ENCODE results near the gene EIF3CL.
A peak's percentile ranks its signal among the peaks of the same experiment; 100 is the strongest.
"Not testable (repeated sequence)": the region's sequence is repeated elsewhere in the genome, so short reads cannot be mapped to it uniquely, and the experiment has no call there.

Gene EIF3CL

GRCh38 chr16:28367926-28368325 is 35.7 kb downstream of the EIF3CL start:
- H3K4me3 ChIP-seq (ENCODE audit: low read depth, low read length); DNase-seq (ENCODE audit: low read depth): not testable (repeated sequence)

- H3K4me3 ChIP-seq (ENCODE audit: low read depth, low read length); DNase-seq (ENCODE audit: low read depth): not testable (repeated sequence)
- TF ChIP-seq CTCF (IDR thresholded peaks at IDR 0.05; ENCODE audit: control insufficient read depth, extremely low read depth, insufficient read depth): 0 out of 2 replicates have a peak, but pooled peaks have one; percentile 20
Measured at GRCh38 chr16:28364268-28365173, 39.1 kb downstream of the EIF3CL start.

GRCh38 chr16:28363408-28363807 is 40.2 kb downstream of the EIF3CL start, which contains the start of gene NPIPB6:
Gene NPIPB6, minus strand, starts transcription at chr16:28363508. Its CDS starts 686 bp downstream, at chr16:28362822.
- H3K4me3 ChIP-seq (ENCODE audit: low read depth, low read length); DNase-seq (ENCODE audit: low read depth): not testable (repeated sequence)

GRCh38 chr16:28362600-28362999 is 41.0 kb downstream of the EIF3CL start:
- H3K4me3 ChIP-seq (ENCODE audit: low read depth, low read length); DNase-seq (ENCODE audit: low read depth): not testable (repeated sequence)

DNA sequence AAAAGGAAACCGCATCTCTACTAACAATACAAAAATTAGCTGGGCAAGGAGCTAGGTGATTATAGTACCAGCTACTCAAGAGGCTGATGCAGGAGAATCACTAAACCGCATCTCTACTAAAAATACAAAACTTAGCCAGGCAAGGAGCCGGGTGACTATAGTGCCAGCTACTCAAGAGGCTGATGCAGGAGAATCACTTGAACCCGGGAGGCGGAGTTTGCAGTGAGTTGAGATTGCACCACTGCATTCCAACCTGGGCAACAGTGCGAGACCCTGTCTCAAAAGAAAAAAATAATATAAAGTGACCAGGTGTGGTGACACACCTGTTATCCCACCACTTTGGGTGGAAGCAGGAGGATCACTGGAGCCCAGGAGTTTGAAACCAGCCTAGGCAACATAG is 65.4 kb downstream of the EIF3CL start:
- H3K4me3 ChIP-seq (ENCODE audit: low read depth, low read length); DNase-seq (ENCODE audit: low read depth): not testable (repeated sequence)

GRCh38 chr16:28336940-28337710 is 66.5 kb downstream of the EIF3CL start:
- not testable (repeated sequence) for DNase-seq (ENCODE audit: low read depth); H3K4me3 ChIP-seq (ENCODE audit: low read depth, low read length)

GRCh38 chr16:28335678-28336077 is 68.0 kb downstream of the EIF3CL start:
- DNase-seq (ENCODE audit: low read depth); H3K4me3 ChIP-seq (ENCODE audit: low read depth, low read length): not testable (repeated sequence)

GRCh38 chr16:28332632-28333031 is 71.0 kb downstream of the EIF3CL start:
- DNase-seq (ENCODE audit: low read depth); H3K4me3 ChIP-seq (ENCODE audit: low read depth, low read length): not testable (repeated sequence)

DNA sequence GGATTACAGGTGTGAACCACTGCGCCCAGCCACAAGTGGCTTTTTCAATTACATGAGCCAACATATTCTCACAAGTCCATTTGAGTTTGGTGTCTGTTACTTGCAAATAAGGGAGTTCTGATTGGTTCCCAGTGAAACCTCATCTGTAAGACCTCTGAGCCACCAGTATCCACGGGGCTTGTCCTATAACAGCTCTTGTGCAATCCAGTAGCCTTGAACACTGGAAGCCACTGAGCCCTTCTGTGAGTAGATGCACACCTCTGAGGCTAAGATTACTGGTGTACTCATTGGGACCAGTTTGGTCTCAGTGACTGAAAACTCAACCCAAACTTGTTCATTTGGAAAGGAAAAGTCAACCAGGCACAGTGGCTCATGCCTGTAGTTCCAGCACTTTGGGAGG is 72.7 kb downstream of the EIF3CL start:
- H3K4me3 ChIP-seq (ENCODE audit: low read depth, low read length); DNase-seq (ENCODE audit: low read depth): not testable (repeated sequence)

GRCh38 chr16:28330232-28330631 is 73.4 kb downstream of the EIF3CL start:
- not testable (repeated sequence) for DNase-seq (ENCODE audit: low read depth); H3K4me3 ChIP-seq (ENCODE audit: low read depth, low read length)

All from LNCaP clone FGC (cell line).